Spleen (tissue), 7 donors: Measurements from ENCODE around the gene CDC42BPB.

Experiments used
- POLR2AphosphoS5 ChIP-seq, 3 donors: sonication (generic); formaldehyde crosslinking; IDR thresholded peaks; one replicate each; pipeline ENCODE4 v1.5.1; 2017; ENCODE audit warnings: antibody characterized with exemption in 3 of 3
- TF ChIP-seq, protein P1 (sequence below), 11 experiments: fragments of 200-600 bp in 7 of 11; fragments of 450-650 bp in 4 of 11; sonication (generic) in 4 of 11; IDR thresholded peaks in 8 of 11; conservative IDR thresholded peaks in 3 of 11; 1 replicate in 7 of 11; 2 replicates in 4 of 11; pipeline versions ENCODE4 v1.4.0 to v1.8.0; 2016 to 2021; ENCODE audit warnings: antibody characterized with exemption in 11 of 11, inconsistent platforms in 4 of 11, mild to moderate bottlenecking in 1 of 11
- donor health status: DM: no; HTN: no; CAD: no; lungs with moderate emphysema.
- donor health status: DM: no; HTN: no; CAD: no.
- donor health status: DM: no; HTN: no; CAD: no.

DNA sequence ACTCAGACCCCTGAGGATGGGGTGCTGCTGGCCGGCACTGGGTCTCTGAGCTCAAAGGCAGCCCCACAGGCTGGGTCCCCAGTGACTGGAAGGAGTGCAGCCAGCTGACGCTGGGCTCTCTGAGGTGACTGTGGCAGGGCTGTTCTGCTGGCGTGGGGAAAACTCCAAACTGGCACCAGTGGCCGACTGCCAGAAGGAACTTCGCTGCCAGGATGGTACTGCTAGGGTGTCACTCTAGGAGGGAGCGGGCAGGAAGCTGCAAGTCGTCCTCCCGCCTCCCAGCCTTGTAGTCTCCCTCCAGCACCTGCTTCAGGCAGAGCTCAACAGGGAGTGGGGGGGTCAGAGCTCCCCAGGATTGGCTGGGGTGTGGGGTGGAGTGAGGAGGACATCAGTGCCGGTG, 41.3 kb downstream of the CDC42BPB start:
- TF ChIP-seq, protein P1, sequence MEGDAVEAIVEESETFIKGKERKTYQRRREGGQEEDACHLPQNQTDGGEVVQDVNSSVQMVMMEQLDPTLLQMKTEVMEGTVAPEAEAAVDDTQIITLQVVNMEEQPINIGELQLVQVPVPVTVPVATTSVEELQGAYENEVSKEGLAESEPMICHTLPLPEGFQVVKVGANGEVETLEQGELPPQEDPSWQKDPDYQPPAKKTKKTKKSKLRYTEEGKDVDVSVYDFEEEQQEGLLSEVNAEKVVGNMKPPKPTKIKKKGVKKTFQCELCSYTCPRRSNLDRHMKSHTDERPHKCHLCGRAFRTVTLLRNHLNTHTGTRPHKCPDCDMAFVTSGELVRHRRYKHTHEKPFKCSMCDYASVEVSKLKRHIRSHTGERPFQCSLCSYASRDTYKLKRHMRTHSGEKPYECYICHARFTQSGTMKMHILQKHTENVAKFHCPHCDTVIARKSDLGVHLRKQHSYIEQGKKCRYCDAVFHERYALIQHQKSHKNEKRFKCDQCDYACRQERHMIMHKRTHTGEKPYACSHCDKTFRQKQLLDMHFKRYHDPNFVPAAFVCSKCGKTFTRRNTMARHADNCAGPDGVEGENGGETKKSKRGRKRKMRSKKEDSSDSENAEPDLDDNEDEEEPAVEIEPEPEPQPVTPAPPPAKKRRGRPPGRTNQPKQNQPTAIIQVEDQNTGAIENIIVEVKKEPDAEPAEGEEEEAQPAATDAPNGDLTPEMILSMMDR (IDR thresholded peaks at IDR 0.05 in 8 of 11, conservative IDR thresholded peaks at IDR 0.05 in 3 of 11) = no peak
- TF ChIP-seq POLR2AphosphoS5 (IDR thresholded peaks at IDR 0.05) = no peak
